Activated T-helper 1 cell treated with anti-CD3 and anti-CD28 coated beads, Interleukin-12 subunit alpha, Interleukin-12 subunit beta, Interleukin-2, Interleukin-4 antibody, amounts not matched to agents 30 ng/mL and 10 ng/mL and 1 ng/mL, durations not matched to agents 14 hours and 24 hours and 36 hours (primary cell): ENCODE measurements around the gene RPH3AL. TPM values are rescaled to one million over a fixed set of nuclear protein-coding genes. Genes with fewer than 3 reads are reported as not detected.

Experiments
- DNase-seq: peaks from one replicate; pipeline ENCODE4 v3.0.0; 2021; ENCODE audit warnings: low spot score
- H3K27ac Mint-ChIP-seq: one replicate; pipeline ENCODE4 v1.8.0; 2021; ENCODE audit warnings: mild to moderate bottlenecking, mixed read lengths
- H3K27me3 Mint-ChIP-seq: one replicate; pipeline ENCODE4 v1.8.0; 2022; ENCODE audit warnings: mild to moderate bottlenecking, moderate library complexity, mixed read lengths; ENCODE audit not compliant: insufficient read depth
- H3K36me3 Mint-ChIP-seq: one replicate; pipeline ENCODE4 v1.8.0; 2021; ENCODE audit warnings: low read depth, mixed read lengths
- H3K4me1 Mint-ChIP-seq: one replicate; pipeline ENCODE4 v1.8.0; 2021; ENCODE audit warnings: low read depth, mixed read lengths
- H3K4me3 Mint-ChIP-seq: one replicate; pipeline ENCODE4 v1.8.0; 2021; ENCODE audit warnings: mild to moderate bottlenecking, moderate library complexity, mixed read lengths
- H3K9me3 Mint-ChIP-seq: one replicate; pipeline ENCODE4 v1.8.0; 2021; ENCODE audit warnings: mixed read lengths
- intact Hi-C: fragments of 100-400 bp; cut with micrococcal nuclease; formaldehyde crosslinking; loops from one replicate; pipeline ENCODE4 v1.15.1; 2024
- total RNA-seq: library from RNA; stranded (reverse); gene quantifications from 2 replicates; pipeline ENCODE4 v1.2.3, GENCODE V29; 2022

Gene RPH3AL
- total RNA-seq, 1 donor from 2014 or later, result 2.3 TPM

- peaks cover 8% of the 10 kb centered on the region for H3K4me1 Mint-ChIP-seq
- H3K9me3 Mint-ChIP-seq, result no peaks in the 10 kb centered on the region
- intact Hi-C loops, result no loop called here
- no peak overlapping the region for H3K4me3 Mint-ChIP-seq
- DNase-seq, result peak; percentile 16
- peaks cover 2% of the 10 kb centered on the region for H3K36me3 Mint-ChIP-seq
- no peaks in the 10 kb centered on the region for H3K27me3 Mint-ChIP-seq
- no peak overlapping the region for H3K27ac Mint-ChIP-seq
Measured at GRCh38 chr17:164303-165235, 188.0 kb downstream of the RPH3AL start.

GRCh38 chr17:163514-164098 is 189.0 kb downstream of the RPH3AL start:
- H3K9me3 Mint-ChIP-seq, result no peaks in the 10 kb centered on the region
- H3K27me3 Mint-ChIP-seq, result no peaks in the 10 kb centered on the region
- no peak overlapping the region for H3K27ac Mint-ChIP-seq
- DNase-seq, result no peak
- H3K4me1 Mint-ChIP-seq, result peaks cover under 1% of the 10 kb centered on the region
- H3K36me3 Mint-ChIP-seq, result no peaks in the 10 kb centered on the region
- no peak overlapping the region for H3K4me3 Mint-ChIP-seq
- intact Hi-C loops, result no loop called here

GRCh38 chr17:162689-163088 is 189.9 kb downstream of the RPH3AL start:
- no peaks in the 10 kb centered on the region for H3K27me3 Mint-ChIP-seq
- intact Hi-C loops, result no loop called here
- H3K4me3 Mint-ChIP-seq, result no peak overlapping the region
- no peaks in the 10 kb centered on the region for H3K4me1 Mint-ChIP-seq
- no peak for DNase-seq
- no peaks in the 10 kb centered on the region for H3K36me3 Mint-ChIP-seq
- no peaks in the 10 kb centered on the region for H3K9me3 Mint-ChIP-seq
- no peak overlapping the region for H3K27ac Mint-ChIP-seq

Other genes with a start within 250 kb of the RPH3AL start
- not detected in 2 replicates for gene SCGB1C2, start 215.2 kb downstream of the RPH3AL start, total RNA-seq
- 5.5 and 7.6 TPM in 2 replicates for gene DOC2B, start 171.2 kb downstream of the RPH3AL start, total RNA-seq
- gene RFLNB, start 93.1 kb upstream of the RPH3AL start, total RNA-seq, result 111 and 112 TPM in 2 replicates